HL-60 (cell line): ENCODE measurements around the gene EBNA1BP2.

Source experiments
- DNase-seq, 2 experiments: peaks; one replicate each; pipeline ENCODE4 v3.0.0-alpha.2; 2010 to 2020; ENCODE audit warnings: low read depth in 1 of 2, low spot score in 1 of 2
- H3K27ac ChIP-seq: fragments of 250-450 bp; sonication (Bioruptor Pico); replicated peaks from 2 replicates; pipeline ENCODE4 v1.5.1; 2020; ENCODE audit warnings: mild to moderate bottlenecking, moderate library complexity
- H3K27me3 ChIP-seq: fragments of 250-450 bp; sonication (Bioruptor Pico); 2 replicates; pipeline ENCODE4 v1.5.1; 2021; ENCODE audit warnings: mild to moderate bottlenecking, moderate library complexity; ENCODE audit not compliant: insufficient read depth, poor library complexity, severe bottlenecking
- H3K4me3 ChIP-seq: replicated peaks from 2 replicates; pipeline ENCODE4 v1.5.1; 2011; ENCODE audit warnings: mild to moderate bottlenecking, control low read depth, low read length; ENCODE audit not compliant: insufficient read depth
- CTCF ChIP-seq: IDR thresholded peaks from one replicate; pipeline ENCODE4 v1.5.1; 2011; ENCODE audit warnings: low read length, control low read depth, inconsistent platforms; ENCODE audit not compliant: insufficient read depth
- GABPA ChIP-seq: IDR thresholded peaks from 2 replicates; pipeline ENCODE4 v1.6.1; 2012; ENCODE audit warnings: low read depth
- POLR2AphosphoS5 ChIP-seq: IDR thresholded peaks from 2 replicates; pipeline ENCODE4 v1.6.1; 2012; ENCODE audit warnings: low read depth
- REST ChIP-seq: IDR thresholded peaks from 2 replicates; pipeline ENCODE4 v1.6.1; 2012; ENCODE audit warnings: low read depth; ENCODE audit not compliant: insufficient replicate concordance
- SPI1 ChIP-seq: IDR thresholded peaks from 2 replicates; pipeline ENCODE4 v1.6.1; 2012; ENCODE audit warnings: low read depth, mild to moderate bottlenecking, borderline replicate concordance

Gene EBNA1BP2

GRCh38 chr1:43206600-43207228 lies 34.6 kb upstream of the EBNA1BP2 start:
- Histone ChIP-seq H3K27ac (no peak overlapping the region), H3K4me3 (no peak overlapping the region), H3K27me3 (no peaks in the 10 kb centered on the region)
- no peak for DNase-seq
- TF ChIP-seq GABPA (no peak), SPI1 (0 out of 2 replicates have a peak, but pooled peaks have one; percentile 10)

GRCh38 chr1:43205671-43206070 lies 33.6 kb upstream of the EBNA1BP2 start:
- TF ChIP-seq REST (no peak), GABPA (no peak), CTCF (no peak), POLR2AphosphoS5 (no peak), SPI1 (no peak)
- no peak for DNase-seq
- Histone ChIP-seq H3K27ac (no peak overlapping the region), H3K27me3 (no peaks in the 10 kb centered on the region), H3K4me3 (no peak overlapping the region)

- no peak overlapping the region for H3K27ac ChIP-seq
- no peak overlapping the region for H3K4me3 ChIP-seq
- H3K27me3 ChIP-seq: no peaks in the 10 kb centered on the region
- TF ChIP-seq CTCF (no peak), SPI1 (no peak), REST (no peak), POLR2AphosphoS5 (no peak), GABPA (no peak)
- DNase-seq: no peak
Measured at GRCh38 chr1:43204394-43204793, 32.3 kb upstream of the EBNA1BP2 start.

- Histone ChIP-seq H3K4me3 (no peak overlapping the region), H3K27ac (no peak overlapping the region), H3K27me3 (no peaks in the 10 kb centered on the region)
- no peak for DNase-seq
- TF ChIP-seq CTCF: no peak
Measured at GRCh38 chr1:43203859-43204258, 31.8 kb upstream of the EBNA1BP2 start.
